Spleen (tissue), 11 donors: Measurements from ENCODE around the gene LSS. TPM values are rescaled to one million over a fixed set of nuclear protein-coding genes. Genes with fewer than 3 reads are reported as not detected.

Experiments
- DNase-seq: peaks from one replicate; pipeline ENCODE4 v3.0.0-alpha.2; 2020
- H3K27ac ChIP-seq, 8 donors: fragments of 200-600 bp; sonication (generic) in 7 of 8; 1 replicate in 4 of 8; 2 replicates in 4 of 8; pipeline versions ENCODE4 v1.5.0 to v1.8.0; 2016 to 2021; ENCODE audit warnings: inconsistent platforms in 4 of 8, mild to moderate bottlenecking in 4 of 8, moderate library complexity in 1 of 8
- H3K27me3 ChIP-seq, 7 donors: fragments of 200-600 bp; sonication (generic) in 6 of 7; replicated peaks in 1 of 7; 1 replicate in 4 of 7; 2 replicates in 3 of 7; pipeline versions ENCODE4 v1.5.0 to v1.8.0; 2016 to 2021; ENCODE audit warnings: inconsistent platforms in 3 of 7, mild to moderate bottlenecking in 1 of 7
- H3K36me3 ChIP-seq, 6 donors: fragments of 200-600 bp; sonication (generic) in 5 of 6; 1 replicate in 4 of 6; 2 replicates in 2 of 6; pipeline versions ENCODE4 v1.5.0 to v1.8.0; 2016 to 2021; ENCODE audit warnings: inconsistent platforms in 2 of 6
- H3K4me1 ChIP-seq, 6 donors: fragments of 200-600 bp; sonication (generic) in 5 of 6; 1 replicate in 3 of 6; 2 replicates in 3 of 6; pipeline versions ENCODE4 v1.5.0 to v1.8.0; 2016 to 2021; ENCODE audit warnings: inconsistent platforms in 3 of 6
- H3K4me3 ChIP-seq, 8 donors: fragments of 200-600 bp; sonication (generic) in 7 of 8; 1 replicate in 4 of 8; 2 replicates in 4 of 8; pipeline versions ENCODE4 v1.5.0 to v1.8.0; 2016 to 2021; ENCODE audit warnings: inconsistent platforms in 4 of 8, mild to moderate bottlenecking in 4 of 8, moderate library complexity in 2 of 8
- H3K9me3 ChIP-seq, 8 donors: fragments of 200-600 bp; sonication (generic) in 7 of 8; 1 replicate in 4 of 8; 2 replicates in 4 of 8; pipeline versions ENCODE4 v1.5.0 to v1.8.0; 2016 to 2021; ENCODE audit warnings: inconsistent platforms in 4 of 8
- CTCF ChIP-seq, 11 experiments: fragments of 200-600 bp in 7 of 11; fragments of 450-650 bp in 4 of 11; sonication (generic) in 4 of 11; IDR thresholded peaks in 8 of 11; conservative IDR thresholded peaks in 3 of 11; 1 replicate in 7 of 11; 2 replicates in 4 of 11; pipeline versions ENCODE4 v1.4.0 to v1.8.0; 2016 to 2021; ENCODE audit warnings: antibody characterized with exemption in 11 of 11, inconsistent platforms in 4 of 11, mild to moderate bottlenecking in 1 of 11
- POLR2A ChIP-seq, 3 donors: fragments of 450-650 bp; IDR thresholded peaks; one replicate each; pipeline ENCODE4 v1.5.1; 2017; ENCODE audit warnings: antibody characterized with exemption in 3 of 3, mild to moderate bottlenecking in 1 of 3
- POLR2AphosphoS5 ChIP-seq, 3 donors: sonication (generic); formaldehyde crosslinking; IDR thresholded peaks; one replicate each; pipeline ENCODE4 v1.5.1; 2017; ENCODE audit warnings: antibody characterized with exemption in 3 of 3
- WGBS, 5 donors: extraction: QIAGEN DNeasy Blood & Tissue Kit in 3 of 5; methylation state at CpG; one replicate each; pipeline versions ENCODE4 v1.1.5 to v1.1.7; 2013 to 2018; 5-methylcytosine and 5-hydroxymethylcytosine counted together
- intact Hi-C: fragments of 100-400 bp; cut with DNase I; formaldehyde crosslinking; loops from one replicate; pipeline ENCODE4 v1.15.0; 2023; ENCODE audit warnings: low total_unique reads
- polyA plus RNA-seq, 3 donors: library from polyadenylated mRNA; stranded (reverse); fragments of 200-250 nt; gene quantifications; one replicate each; pipeline ENCODE4 v1.2.1, GENCODE V29; 2013
- total RNA-seq, 7 donors: library from RNA; depleted of rRNA in 3 of 7; stranded (reverse); fragments of >200 nt in 3 of 7; fragmentation: NEBNext Ultra II Directional in 4 of 7; extraction: Animal tissue kit (Norgen Biotek cat#: 25700) in 4 of 7; gene quantifications; one replicate each; pipeline versions ENCODE4 v1.1.0 to v1.2.1, GENCODE V29; 2016 to 2021
- donor health status: healthy with polysubstance abuse.
- donor health status: DM: no; HTN: no; CAD: no; lungs with moderate emphysema.
- donor health status: DM: no; HTN: no; CAD: no.
- donor health status: Bipolar disorder and iron deficiency.
- donor health status: healthy.
- donor health status: DM: no; HTN: no; CAD: no.
- donor health status: DM: yes; HTN: yes; CAD: no.

Gene LSS
- total and polyA plus RNA-seq, 10 donors: 6.3 to 31.2 (median 24.5) TPM

- peak; percentile 66 for DNase-seq
- H3K4me1 ChIP-seq: no peaks in the 10 kb centered on the region
- H3K27ac ChIP-seq: no peak overlapping the region
- no peak overlapping the region for H3K4me3 ChIP-seq
- TF ChIP-seq CTCF (IDR thresholded peaks at IDR 0.05 in 8 of 11, conservative IDR thresholded peaks at IDR 0.05 in 3 of 11) (no peak), POLR2AphosphoS5 (IDR thresholded peaks at IDR 0.05) (no peak)
- H3K9me3 ChIP-seq: no peaks in the 10 kb centered on the region
- no peaks in the 10 kb centered on the region for H3K27me3 ChIP-seq
- 93 to 96% (median 94%) methylated on average over 15 to 24 of the region's 24 CpGs for WGBS, 5 donors
- intact Hi-C loops: no loop called here
- peaks cover 0 to 89% (median 52%) of the 10 kb centered on the region in 6 donors for H3K36me3 ChIP-seq
Measured at GRCh38 chr21:46206163-46207005, 22.2 kb downstream of the LSS start.

DNA sequence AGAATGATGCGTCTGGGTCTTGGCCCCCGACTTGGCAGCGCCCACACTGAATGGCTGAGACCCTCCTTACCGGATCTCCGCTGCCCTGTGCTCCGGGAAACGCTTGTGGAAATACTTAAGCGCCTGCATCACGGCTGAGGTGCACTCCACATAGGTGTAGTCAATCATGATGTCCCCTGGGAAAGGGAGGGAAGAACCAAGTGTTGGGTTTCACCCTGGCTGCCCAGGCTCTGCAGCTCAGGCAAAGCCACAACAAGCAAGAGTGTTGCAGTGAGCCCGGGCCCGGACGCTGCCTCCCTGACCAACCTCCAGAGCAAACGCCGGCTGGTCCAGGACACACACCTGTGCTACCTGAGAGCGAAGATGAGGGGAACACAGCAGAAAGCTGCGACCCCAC, 22.8 kb downstream of the LSS start:
- H3K4me3 ChIP-seq: no peak overlapping the region
- no peak overlapping the region for H3K27ac ChIP-seq
- no peaks in the 10 kb centered on the region for H3K9me3 ChIP-seq
- DNase-seq: peak; percentile 65
- intact Hi-C loops: no loop called here
- H3K4me1 ChIP-seq: no peaks in the 10 kb centered on the region
- H3K36me3 ChIP-seq: peaks cover 0 to 83% (median 52%) of the 10 kb centered on the region in 6 donors
- no peaks in the 10 kb centered on the region for H3K27me3 ChIP-seq
- TF ChIP-seq CTCF (IDR thresholded peaks at IDR 0.05 in 8 of 11, conservative IDR thresholded peaks at IDR 0.05 in 3 of 11): no peak
- TF ChIP-seq POLR2AphosphoS5 (IDR thresholded peaks at IDR 0.05): no peak
- no peak for TF ChIP-seq POLR2A (IDR thresholded peaks at IDR 0.05)
- WGBS, 5 donors: 93 to 98% (median 96%) methylated on average over 11 to 16 of the region's 16 CpGs

DNA sequence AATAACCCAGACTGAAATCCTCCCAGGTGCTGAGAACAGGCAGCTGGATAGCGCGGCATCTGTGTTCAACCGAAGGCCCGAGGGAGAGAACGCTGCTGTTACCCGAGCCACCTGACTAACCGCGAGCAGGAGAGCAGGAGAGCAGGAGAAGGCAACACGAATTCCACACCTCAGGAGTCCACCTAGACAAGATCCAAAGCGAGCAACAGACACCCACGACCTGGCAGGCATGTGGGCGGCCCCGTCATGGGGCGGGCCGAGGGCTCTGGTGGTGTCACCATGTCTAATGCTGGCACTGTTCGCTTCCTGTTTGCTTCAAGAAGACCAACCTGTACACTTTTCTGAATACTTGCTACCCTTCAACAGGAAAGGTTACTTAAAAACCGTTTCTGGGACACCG, 23.4 kb downstream of the LSS start:
- intact Hi-C loops: no loop called here
- no peaks in the 10 kb centered on the region for H3K27me3 ChIP-seq
- peaks cover 0 to 83% (median 51%) of the 10 kb centered on the region in 6 donors for H3K36me3 ChIP-seq
- peak; percentile 43 for DNase-seq
- WGBS, 5 donors: 87 to 92% (median 91%) methylated on average over 18 of the region's 18 CpGs
- no peaks in the 10 kb centered on the region for H3K9me3 ChIP-seq
- H3K4me1 ChIP-seq: no peaks in the 10 kb centered on the region
- no peak overlapping the region for H3K27ac ChIP-seq
- no peak overlapping the region for H3K4me3 ChIP-seq
- TF ChIP-seq CTCF (IDR thresholded peaks at IDR 0.05 in 8 of 11, conservative IDR thresholded peaks at IDR 0.05 in 3 of 11) (no peak), POLR2A (IDR thresholded peaks at IDR 0.05) (no peak), POLR2AphosphoS5 (IDR thresholded peaks at IDR 0.05) (no peak)

DNA sequence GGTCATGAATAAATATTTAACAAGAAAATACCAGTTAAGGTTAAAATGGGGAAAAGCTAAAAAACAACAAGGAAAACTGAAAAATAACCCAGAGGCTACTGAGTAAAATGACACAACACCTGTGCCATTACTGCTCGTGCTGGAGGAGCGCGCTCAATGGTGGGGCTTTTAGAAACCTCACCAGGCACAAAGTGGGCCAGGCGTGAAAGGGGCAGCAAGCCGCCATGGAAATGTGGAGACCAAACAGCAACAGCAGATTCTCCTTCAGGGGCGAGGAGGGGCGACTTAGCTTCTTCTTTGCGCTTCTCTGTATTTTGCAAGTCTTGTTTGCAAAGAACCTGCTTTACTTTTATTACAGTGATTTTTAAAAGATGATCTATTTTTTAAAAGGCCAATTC, 25.4 kb downstream of the LSS start:
- intact Hi-C loops: no loop called here
- Histone ChIP-seq H3K27me3 (no peaks in the 10 kb centered on the region), H3K4me1 (no peaks in the 10 kb centered on the region), H3K4me3 (no peak overlapping the region), H3K36me3 (peaks cover 0 to 80% (median 48%) of the 10 kb centered on the region in 6 donors), H3K9me3 (no peaks in the 10 kb centered on the region), H3K27ac (peak overlapping the region in 1 of 8 donors; percentile 4)
- no peak for TF ChIP-seq CTCF (IDR thresholded peaks at IDR 0.05 in 8 of 11, conservative IDR thresholded peaks at IDR 0.05 in 3 of 11)
- no peak for TF ChIP-seq POLR2AphosphoS5 (IDR thresholded peaks at IDR 0.05)
- TF ChIP-seq POLR2A (IDR thresholded peaks at IDR 0.05): no peak
- 93 to 98% (median 96%) methylated on average over 8 of the region's 8 CpGs for WGBS, 5 donors
- no peak for DNase-seq
